A673 (cell line): ENCODE results near the gene TANC1. TPM values are rescaled to one million over a fixed set of nuclear protein-coding genes. Genes with fewer than 3 reads are reported as not detected.

Experiments used
- BruUV-seq: library from RNA; stranded (reverse); fragments of 400-500 nt; replicated peaks from 2 replicates; lab custom pipeline; 2021; lab: Mats Ljungman, UMichigan
- CTCF ChIA-PET: fragments of 300-600 bp; sonication (Branson Sonifier 250); formaldehyde crosslinking; loops from one replicate; lab custom pipeline; 2022; ENCODE audit warnings: antibody characterized with exemption; lab: Charles Lee
- POLR2A ChIA-PET: fragments of 300-600 bp; sonication (Branson Sonifier 250); formaldehyde crosslinking; loops from one replicate; lab custom pipeline; 2022; ENCODE audit warnings: antibody characterized with exemption; ENCODE audit not compliant: low non-redundant PET; lab: Charles Lee
- DNase-seq: peaks from one replicate; pipeline ENCODE4 v3.0.0-alpha.2; 2015; ENCODE audit warnings: low spot score
- H3K27ac ChIP-seq: fragments of 200-600 bp; sonication (generic); 2 replicates; pipeline ENCODE4 v1.5.1; 2016; ENCODE audit warnings: mixed run types, low read depth, mild to moderate bottlenecking, mixed read lengths, antibody characterized with exemption, low read length; ENCODE audit not compliant: poor library complexity, severe bottlenecking
- H3K27me3 ChIP-seq: fragments of 200-600 bp; sonication (generic); replicated peaks from 2 replicates; pipeline ENCODE4 v1.6.1; 2017; ENCODE audit warnings: mixed run types, low read depth, mild to moderate bottlenecking, mixed read lengths, antibody characterized with exemption, low read length; ENCODE audit not compliant: insufficient read depth, poor library complexity
- H3K36me3 ChIP-seq: fragments of 200-600 bp; sonication (generic); 2 replicates; pipeline ENCODE4 v1.6.1; 2016; ENCODE audit warnings: mixed run types, mild to moderate bottlenecking, mixed read lengths, antibody characterized with exemption, low read length; ENCODE audit not compliant: insufficient read depth, poor library complexity, severe bottlenecking
- H3K4me1 ChIP-seq: fragments of 200-600 bp; sonication (generic); 2 replicates; pipeline ENCODE4 v1.6.1; 2017; ENCODE audit warnings: mixed run types, mild to moderate bottlenecking, mixed read lengths, antibody characterized with exemption, low read length; ENCODE audit not compliant: insufficient read depth, poor library complexity, severe bottlenecking
- H3K4me3 ChIP-seq: fragments of 200-600 bp; sonication (generic); 2 replicates; pipeline ENCODE4 v1.5.1; 2016; ENCODE audit warnings: low read depth, mixed run types, mild to moderate bottlenecking, mixed read lengths, low read length; ENCODE audit not compliant: poor library complexity, severe bottlenecking
- H3K9me3 ChIP-seq: fragments of 200-600 bp; sonication (generic); 2 replicates; pipeline ENCODE4 v1.6.1; 2016; ENCODE audit warnings: mixed run types, low read depth, mild to moderate bottlenecking, mixed read lengths, antibody characterized with exemption, low read length; ENCODE audit not compliant: poor library complexity, severe bottlenecking
- EZH2 ChIP-seq: fragments of 200-600 bp; sonication (generic); IDR thresholded peaks from 2 replicates; pipeline ENCODE4 v1.6.1; 2017; ENCODE audit warnings: borderline replicate concordance, low read depth, mild to moderate bottlenecking, mixed read lengths, antibody characterized with exemption, low read length; ENCODE audit not compliant: poor library complexity, severe bottlenecking
- intact Hi-C: fragments of 100-400 bp; cut with micrococcal nuclease; formaldehyde crosslinking; loops from one replicate; pipeline ENCODE4 v1.10.0; 2022; ENCODE audit not compliant: unreplicated experiment
- total RNA-seq: library from RNA; stranded (reverse); gene quantifications from 2 replicates; pipeline ENCODE4 v1.2.3, GENCODE V29; 2021
- TF ChIP-seq, protein P1 (sequence below): fragments of 300-800, 200-600 bp; sonication (generic); conservative IDR thresholded peaks from 2 replicates; pipeline ENCODE4 v1.5.1; 2017; ENCODE audit warnings: low read depth, mild to moderate bottlenecking, antibody characterized with exemption, low read length, moderate library complexity, mixed read lengths

The TANC1 gene
- total RNA-seq, 1 experiment from 2014 or later = 9.0 TPM

- intact Hi-C loops = no loop called here
- no peak for DNase-seq
- no peak for TF ChIP-seq EZH2
- TF ChIP-seq, protein P1, sequence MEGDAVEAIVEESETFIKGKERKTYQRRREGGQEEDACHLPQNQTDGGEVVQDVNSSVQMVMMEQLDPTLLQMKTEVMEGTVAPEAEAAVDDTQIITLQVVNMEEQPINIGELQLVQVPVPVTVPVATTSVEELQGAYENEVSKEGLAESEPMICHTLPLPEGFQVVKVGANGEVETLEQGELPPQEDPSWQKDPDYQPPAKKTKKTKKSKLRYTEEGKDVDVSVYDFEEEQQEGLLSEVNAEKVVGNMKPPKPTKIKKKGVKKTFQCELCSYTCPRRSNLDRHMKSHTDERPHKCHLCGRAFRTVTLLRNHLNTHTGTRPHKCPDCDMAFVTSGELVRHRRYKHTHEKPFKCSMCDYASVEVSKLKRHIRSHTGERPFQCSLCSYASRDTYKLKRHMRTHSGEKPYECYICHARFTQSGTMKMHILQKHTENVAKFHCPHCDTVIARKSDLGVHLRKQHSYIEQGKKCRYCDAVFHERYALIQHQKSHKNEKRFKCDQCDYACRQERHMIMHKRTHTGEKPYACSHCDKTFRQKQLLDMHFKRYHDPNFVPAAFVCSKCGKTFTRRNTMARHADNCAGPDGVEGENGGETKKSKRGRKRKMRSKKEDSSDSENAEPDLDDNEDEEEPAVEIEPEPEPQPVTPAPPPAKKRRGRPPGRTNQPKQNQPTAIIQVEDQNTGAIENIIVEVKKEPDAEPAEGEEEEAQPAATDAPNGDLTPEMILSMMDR = no peak
- no peaks in the 10 kb centered on the region for H3K9me3 ChIP-seq
- H3K27me3 ChIP-seq = no peaks in the 10 kb centered on the region
- POLR2A ChIA-PET = no interaction called here
- CTCF ChIA-PET = no interaction called here
- no peak overlapping the region for H3K27ac ChIP-seq
- H3K36me3 ChIP-seq = no peaks in the 10 kb centered on the region
- peaks cover 21% of the 10 kb centered on the region for H3K4me1 ChIP-seq
- no TSS peak for BruUV-seq
- no peak overlapping the region for H3K4me3 ChIP-seq
Observed at GRCh38 chr2:159128191-159128590, 159.8 kb downstream of the TANC1 start.

DNA sequence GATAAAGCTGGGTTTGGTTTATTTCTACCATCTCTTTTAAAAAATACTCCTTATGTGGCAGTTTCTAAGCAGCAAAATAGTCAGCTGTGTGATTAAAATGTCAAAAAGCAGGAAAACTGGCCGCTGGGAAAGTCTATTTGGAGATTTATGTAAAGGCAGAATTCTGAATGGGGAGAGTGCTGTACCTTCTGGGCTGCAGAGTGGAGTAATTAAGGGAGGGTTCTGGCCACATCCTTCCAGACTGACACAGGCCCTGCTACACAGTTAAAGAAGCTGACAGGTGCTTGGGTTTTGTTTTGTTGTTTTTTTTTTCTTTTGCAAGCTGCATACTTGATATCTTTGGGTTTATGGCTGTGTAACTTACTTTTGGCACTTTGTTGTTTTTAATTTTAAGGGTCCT lies 160.8 kb downstream of the TANC1 start:
- POLR2A ChIA-PET = no interaction called here
- no TSS peak for BruUV-seq
- H3K36me3 ChIP-seq = no peaks in the 10 kb centered on the region
- H3K4me3 ChIP-seq = no peak overlapping the region
- DNase-seq = no peak
- H3K4me1 ChIP-seq = peaks cover 23% of the 10 kb centered on the region
- CTCF ChIA-PET = no interaction called here
- H3K9me3 ChIP-seq = no peaks in the 10 kb centered on the region
- TF ChIP-seq, protein P1 = no peak
- no peak for TF ChIP-seq EZH2
- H3K27ac ChIP-seq = no peak overlapping the region
- intact Hi-C loops = no loop called here
- H3K27me3 ChIP-seq = no peaks in the 10 kb centered on the region

DNA sequence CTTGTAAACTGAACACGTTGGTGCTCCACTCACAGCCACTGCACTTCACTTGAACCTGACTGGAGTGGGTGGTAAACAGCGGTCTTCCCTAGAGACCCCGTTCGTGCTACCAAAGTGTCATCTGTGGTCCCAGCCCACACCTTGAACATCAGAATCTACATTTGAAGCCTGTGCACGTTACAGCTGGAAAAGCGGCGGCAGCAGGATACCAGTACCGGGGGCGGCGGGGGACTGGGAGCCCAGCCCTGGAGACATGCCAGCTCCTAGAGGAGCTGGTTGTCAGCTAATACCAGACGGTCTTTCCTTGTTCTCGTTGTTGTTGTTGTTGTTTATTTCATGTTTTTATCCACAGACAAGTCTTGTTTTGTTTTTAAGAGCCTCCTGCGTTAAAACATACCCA lies 161.4 kb downstream of the TANC1 start:
- no TSS peak for BruUV-seq
- intact Hi-C loops = no loop called here
- TF ChIP-seq, protein P1 = no peak
- TF ChIP-seq EZH2 = no peak
- POLR2A ChIA-PET = no interaction called here
- no peaks in the 10 kb centered on the region for H3K27me3 ChIP-seq
- no peak overlapping the region for H3K27ac ChIP-seq
- no peaks in the 10 kb centered on the region for H3K9me3 ChIP-seq
- H3K4me3 ChIP-seq = no peak overlapping the region
- peak; percentile 13 for DNase-seq
- CTCF ChIA-PET = no interaction called here
- no peaks in the 10 kb centered on the region for H3K36me3 ChIP-seq
- H3K4me1 ChIP-seq = peaks cover 18% of the 10 kb centered on the region
